Adrenal gland (tissue), 5 donors: ENCODE results near the gene STK40.

ENCODE experiments used
- POLR2A ChIP-seq, 2 donors: fragments of 450-650 bp; IDR thresholded peaks; one replicate each; pipeline ENCODE4 v1.6.1; 2017; ENCODE audit warnings: antibody characterized with exemption in 2 of 2, mild to moderate bottlenecking in 2 of 2, moderate library complexity in 1 of 2
- TF ChIP-seq, protein P1 (sequence below), 6 experiments: fragments of 450-650 bp in 4 of 6; fragments of 200-600 bp in 2 of 6; sonication (generic) in 1 of 6; IDR thresholded peaks; 1 replicate in 5 of 6; 2 replicates in 1 of 6; pipeline versions ENCODE4 v1.5.1 to v1.8.0; 2016 to 2021; ENCODE audit warnings: antibody characterized with exemption in 6 of 6, mild to moderate bottlenecking in 2 of 6, moderate library complexity in 1 of 6
- donor health status: DM: no; HTN: no; CAD: no.

DNA sequence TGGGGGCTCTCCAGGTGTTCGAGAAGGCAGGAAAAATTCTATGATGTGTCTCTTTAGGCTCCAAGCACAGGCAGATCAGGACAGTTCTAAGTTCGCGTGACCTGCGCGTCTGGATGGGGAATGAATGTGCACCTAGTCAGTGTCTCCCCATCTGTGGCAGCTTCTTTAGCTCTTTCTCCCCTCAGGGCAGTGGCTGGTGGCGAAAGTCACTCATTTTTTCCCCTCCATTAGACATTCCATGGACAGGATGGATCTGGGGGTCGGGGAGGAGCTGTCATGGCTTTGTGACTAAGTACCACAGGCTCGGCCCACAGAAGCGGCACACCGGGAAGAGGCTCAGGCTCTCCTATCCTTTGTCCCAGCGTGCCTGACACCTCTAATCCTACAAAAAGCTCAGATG is 31.2 kb downstream of the STK40 start:
- TF ChIP-seq, protein P1, sequence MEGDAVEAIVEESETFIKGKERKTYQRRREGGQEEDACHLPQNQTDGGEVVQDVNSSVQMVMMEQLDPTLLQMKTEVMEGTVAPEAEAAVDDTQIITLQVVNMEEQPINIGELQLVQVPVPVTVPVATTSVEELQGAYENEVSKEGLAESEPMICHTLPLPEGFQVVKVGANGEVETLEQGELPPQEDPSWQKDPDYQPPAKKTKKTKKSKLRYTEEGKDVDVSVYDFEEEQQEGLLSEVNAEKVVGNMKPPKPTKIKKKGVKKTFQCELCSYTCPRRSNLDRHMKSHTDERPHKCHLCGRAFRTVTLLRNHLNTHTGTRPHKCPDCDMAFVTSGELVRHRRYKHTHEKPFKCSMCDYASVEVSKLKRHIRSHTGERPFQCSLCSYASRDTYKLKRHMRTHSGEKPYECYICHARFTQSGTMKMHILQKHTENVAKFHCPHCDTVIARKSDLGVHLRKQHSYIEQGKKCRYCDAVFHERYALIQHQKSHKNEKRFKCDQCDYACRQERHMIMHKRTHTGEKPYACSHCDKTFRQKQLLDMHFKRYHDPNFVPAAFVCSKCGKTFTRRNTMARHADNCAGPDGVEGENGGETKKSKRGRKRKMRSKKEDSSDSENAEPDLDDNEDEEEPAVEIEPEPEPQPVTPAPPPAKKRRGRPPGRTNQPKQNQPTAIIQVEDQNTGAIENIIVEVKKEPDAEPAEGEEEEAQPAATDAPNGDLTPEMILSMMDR (IDR thresholded peaks at IDR 0.05): no peak
- TF ChIP-seq POLR2A (IDR thresholded peaks at IDR 0.05): no peak
